HG03097 (cell line): ENCODE measurements around the gene ANKRD52.
"Not testable (repeated sequence)": the region's sequence is repeated elsewhere in the genome, so short reads cannot be mapped to it uniquely, and the experiment has no call there.

Experiments
- ATAC-seq: cut with Tn5 transposase; IDR thresholded peaks from one replicate; pipeline ENCODE4 v1.9.1; 2021; ENCODE audit not compliant: unreplicated experiment, low FRiP score

ANKRD52 gene

GRCh38 chr12:56216461-56216860, 41.7 kb downstream of the ANKRD52 start:
- ATAC-seq = no peak

GRCh38 chr12:56213878-56214277, 44.3 kb downstream of the ANKRD52 start:
- ATAC-seq = no peak

GRCh38 chr12:56212361-56212760, 45.8 kb downstream of the ANKRD52 start:
- no peak for ATAC-seq

GRCh38 chr12:56208006-56208405, 50.2 kb downstream of the ANKRD52 start:
- no peak for ATAC-seq

- ATAC-seq = no peak
Observed at GRCh38 chr12:56206452-56207166, 51.6 kb downstream of the ANKRD52 start.

GRCh38 chr12:56205445-56205844, 52.7 kb downstream of the ANKRD52 start:
- no peak for ATAC-seq

- no peak for ATAC-seq
Observed at GRCh38 chr12:56204275-56204674, 53.9 kb downstream of the ANKRD52 start.

GRCh38 chr12:56202838-56203237, 55.3 kb downstream of the ANKRD52 start:
- ATAC-seq = no peak

- no peak for ATAC-seq
Observed at GRCh38 chr12:56202366-56202765, 55.8 kb downstream of the ANKRD52 start.

GRCh38 chr12:56198836-56199235, 59.3 kb downstream of the ANKRD52 start:
- no peak for ATAC-seq

- no peak for ATAC-seq
Observed at GRCh38 chr12:56197921-56198635, 60.1 kb downstream of the ANKRD52 start.

GRCh38 chr12:56196818-56197550, 61.2 kb downstream of the ANKRD52 start:
- not testable (repeated sequence) for ATAC-seq

GRCh38 chr12:56193025-56193578, 65.1 kb downstream of the ANKRD52 start:
- ATAC-seq = no peak

GRCh38 chr12:56192582-56192981, 65.6 kb downstream of the ANKRD52 start:
- ATAC-seq = no peak

- no peak for ATAC-seq
Observed at GRCh38 chr12:56190695-56191155, 67.5 kb downstream of the ANKRD52 start.

- ATAC-seq = peak; percentile 42
Observed at GRCh38 chr12:56189918-56190694, 68.1 kb downstream of the ANKRD52 start.

GRCh38 chr12:56189099-56189917, 68.9 kb downstream of the ANKRD52 start, which contains the start of gene SMARCC2:
Gene SMARCC2 (minus strand): TSS chr12:56189483. CDS start chr12:56189461, 22 bp downstream.
- peak; percentile 56 for ATAC-seq

GRCh38 chr12:56188778-56189098, 69.4 kb downstream of the ANKRD52 start:
- ATAC-seq = no peak

- ATAC-seq = no peak
Observed at GRCh38 chr12:56188131-56188777, 69.9 kb downstream of the ANKRD52 start.
